GM18508 (cell line): ENCODE data around the gene SESN2.
"Not testable (repeated sequence)": the region's sequence is repeated elsewhere in the genome, so short reads cannot be mapped to it uniquely, and the experiment has no call there.

Experiments
- ATAC-seq: cut with Tn5 transposase; IDR thresholded peaks from one replicate; pipeline ENCODE4 v1.9.1; 2021; ENCODE audit warnings: moderate number of reproducible peaks; ENCODE audit not compliant: insufficient read depth, unreplicated experiment

SESN2 gene

DNA sequence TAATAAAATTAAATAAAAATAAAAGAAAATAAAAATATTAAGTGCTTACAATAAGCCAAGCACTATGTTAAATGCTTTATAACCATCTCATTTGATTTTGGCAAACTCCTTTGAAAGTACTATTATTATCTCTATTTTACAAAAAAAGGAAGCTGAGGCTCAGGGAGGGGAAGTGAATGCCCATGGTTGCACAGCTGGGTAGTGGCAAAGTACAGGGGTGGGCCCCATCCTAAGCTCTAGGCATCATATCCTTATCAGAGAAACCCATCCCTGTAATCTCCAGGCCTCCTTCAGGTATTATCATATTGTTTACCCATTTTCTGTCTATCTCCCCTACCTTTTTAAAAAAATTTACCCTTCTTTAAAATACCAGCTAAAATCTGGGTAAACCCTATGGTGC, 67.2 kb downstream of the SESN2 start:
- no peak for ATAC-seq

DNA sequence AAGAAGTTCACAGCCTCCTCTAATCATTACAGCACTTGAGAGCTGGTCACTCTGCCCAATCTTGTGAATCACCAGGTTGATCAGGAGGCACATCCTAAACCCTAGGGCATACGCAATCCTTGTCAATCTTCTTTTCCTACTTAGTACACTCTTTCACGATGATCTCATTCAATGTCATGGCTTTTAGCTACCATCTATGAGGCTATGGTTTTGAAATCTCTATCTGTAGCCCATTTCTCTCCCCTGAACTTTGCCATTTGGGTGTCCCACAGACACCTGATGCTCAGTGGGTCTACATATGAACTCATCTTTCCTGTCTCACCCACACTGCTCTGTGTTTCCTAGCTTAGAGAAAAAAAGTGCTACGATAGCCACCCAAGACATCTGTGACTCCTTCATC, 67.7 kb downstream of the SESN2 start:
- ATAC-seq, result no peak

DNA sequence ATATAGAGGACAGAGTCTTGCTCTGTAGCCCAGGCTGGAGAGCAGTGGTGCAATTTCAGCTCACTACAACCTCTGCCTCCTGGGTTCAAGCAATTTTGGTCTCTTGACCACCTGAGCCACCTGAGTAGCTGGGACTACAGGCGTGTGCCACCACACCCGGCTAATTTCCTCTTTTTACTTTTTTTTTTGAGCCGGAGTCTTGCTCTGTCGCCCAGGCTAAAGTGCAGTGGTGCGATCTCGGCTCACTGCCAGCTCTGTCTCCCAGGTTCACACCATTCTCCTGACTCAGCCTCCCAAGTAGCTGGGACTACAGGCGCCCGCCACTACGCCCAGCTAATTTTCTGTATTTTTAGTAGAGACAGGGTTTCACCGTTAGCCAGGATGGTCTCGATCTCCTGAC, 68.1 kb downstream of the SESN2 start:
- not testable (repeated sequence) for ATAC-seq

DNA sequence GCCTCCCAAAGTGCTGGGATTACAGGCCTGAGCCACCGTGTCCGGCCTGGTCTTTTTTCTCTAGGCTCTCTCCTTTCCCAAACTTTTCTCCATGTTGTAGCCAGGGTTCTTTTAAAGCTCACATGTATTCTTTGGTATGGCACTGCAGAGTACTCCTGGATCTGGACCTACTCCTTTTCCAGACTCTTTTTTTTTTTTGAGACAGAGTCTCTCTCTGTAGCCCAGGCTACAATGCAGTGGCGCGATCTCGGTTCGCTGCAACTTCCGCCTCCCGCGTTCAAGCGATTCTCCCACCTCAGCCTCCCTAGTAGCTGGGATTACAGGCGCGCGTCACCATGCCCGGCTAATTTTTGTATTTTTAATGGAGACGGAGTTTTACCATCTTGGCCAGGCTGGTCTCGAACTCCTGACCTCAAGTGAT, 68.9 kb downstream of the SESN2 start:
- no peak for ATAC-seq

DNA sequence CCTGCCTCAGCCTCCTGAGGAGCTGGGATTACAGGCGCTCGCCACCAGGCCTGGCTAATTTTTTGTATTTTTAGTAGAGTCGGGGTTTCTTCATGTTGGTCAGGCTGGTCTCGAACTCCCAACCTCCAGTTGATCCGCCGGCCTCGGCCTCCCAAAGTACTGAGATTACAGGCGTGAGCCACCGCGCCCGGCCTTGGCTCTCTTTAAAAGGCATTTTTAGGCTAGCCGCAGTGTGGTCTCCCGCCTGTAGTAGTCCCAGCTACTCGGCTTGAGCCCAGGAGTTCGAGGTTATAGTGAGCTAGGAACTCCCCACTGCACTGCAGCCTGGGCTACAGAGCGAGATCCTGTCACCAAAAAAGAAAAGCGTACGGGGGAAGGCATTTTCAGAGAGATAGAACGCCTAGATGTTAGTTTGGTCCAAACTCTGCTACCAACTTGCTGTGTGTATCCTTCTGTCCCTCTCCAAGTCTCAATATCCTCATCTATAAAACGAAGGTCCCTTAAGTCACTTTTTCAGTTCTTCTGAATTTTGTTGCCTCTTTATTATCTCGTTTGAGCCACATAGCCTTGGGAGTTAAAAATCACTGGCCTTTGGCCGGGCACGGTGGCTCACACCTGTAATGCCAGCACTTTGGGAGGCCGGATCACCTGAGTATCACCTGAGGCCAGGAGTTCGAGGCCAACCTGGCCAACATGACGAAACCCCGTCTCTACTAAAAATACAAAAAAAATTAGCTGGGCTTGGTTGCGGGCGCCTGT, 70.3 kb downstream of the SESN2 start:
- no peak for ATAC-seq
